Ureter (tissue), 1 donor: ENCODE data around the gene ZBTB22. TPM values are rescaled to one million over a fixed set of nuclear protein-coding genes. Genes with fewer than 3 reads are reported as not detected.
"Not testable (repeated sequence)": the region's sequence is repeated elsewhere in the genome, so short reads cannot be mapped to it uniquely, and the experiment has no call there.

Experiments used
- DNase-seq: peaks from one replicate; pipeline ENCODE4 v3.0.0-alpha.2; 2020; ENCODE audit warnings: low spot score
- total RNA-seq: library from RNA; stranded (reverse); gene quantifications from one replicate; pipeline ENCODE4 v1.2.4, GENCODE V29; 2023
- donor health status: DM: yes; HTN: yes; CAD: no.

The ZBTB22 gene
- total RNA-seq, 1 donor from 2014 or later = 24.2 TPM

DNA sequence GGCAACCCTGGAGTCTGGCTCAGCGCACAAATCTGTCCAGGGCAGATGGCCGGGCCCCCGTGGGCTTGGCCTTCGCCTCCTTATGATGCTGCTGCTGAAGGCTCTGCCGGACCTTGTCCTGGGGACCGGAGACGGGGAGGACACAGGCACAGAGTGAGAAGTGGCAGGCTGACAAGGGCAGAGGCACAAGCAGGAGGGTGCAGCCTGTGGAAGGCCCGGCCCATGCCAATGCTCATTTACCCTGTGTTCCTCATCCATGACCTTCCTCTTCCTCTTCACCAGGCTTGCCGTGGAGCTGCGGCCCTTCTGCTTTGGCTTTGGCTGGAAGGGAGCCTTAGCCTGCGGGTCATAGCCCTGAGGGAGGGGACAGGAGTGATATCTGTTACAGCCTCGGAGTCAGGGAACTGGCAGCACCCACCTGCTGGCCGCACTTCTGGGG is 38.3 kb downstream of the ZBTB22 start:
- DNase-seq = no peak

DNA sequence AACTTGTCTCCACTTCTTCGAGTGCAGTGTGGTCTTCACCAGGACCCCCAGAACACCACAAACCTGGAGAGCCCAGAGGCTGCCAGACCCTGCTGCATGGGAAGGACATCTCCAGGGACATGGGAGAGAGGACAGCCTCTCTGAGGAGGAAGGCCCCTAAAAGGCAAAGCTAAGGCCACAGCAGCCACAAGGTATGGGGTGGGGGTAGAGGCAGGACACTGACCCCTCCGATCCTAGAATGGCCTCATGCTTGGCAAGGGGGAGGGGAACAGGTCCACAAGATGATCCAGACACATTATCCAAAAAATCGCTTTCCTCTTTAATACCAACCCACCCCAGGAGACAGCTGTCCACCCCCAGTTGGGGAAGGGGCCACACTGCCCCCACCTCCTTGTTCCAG is 38.7 kb downstream of the ZBTB22 start:
- no peak for DNase-seq

DNA sequence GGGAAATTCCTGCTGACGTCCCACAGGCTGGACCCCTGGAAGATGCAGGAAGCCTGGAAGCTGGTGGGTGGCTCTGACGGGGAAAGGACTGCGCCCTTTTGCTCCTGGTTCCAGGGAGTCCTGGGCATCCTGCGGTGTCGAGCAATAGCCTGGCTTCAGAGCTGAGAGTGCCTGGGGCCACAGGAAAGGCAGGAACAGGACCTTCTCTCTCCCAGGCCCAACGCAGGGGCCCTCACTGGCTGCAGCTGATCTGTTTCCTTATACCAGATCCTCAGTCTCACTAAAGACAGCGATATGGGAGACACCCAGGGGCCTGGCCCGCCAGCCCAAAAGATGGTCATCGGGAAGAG is 39.2 kb downstream of the ZBTB22 start:
- no peak for DNase-seq

DNA sequence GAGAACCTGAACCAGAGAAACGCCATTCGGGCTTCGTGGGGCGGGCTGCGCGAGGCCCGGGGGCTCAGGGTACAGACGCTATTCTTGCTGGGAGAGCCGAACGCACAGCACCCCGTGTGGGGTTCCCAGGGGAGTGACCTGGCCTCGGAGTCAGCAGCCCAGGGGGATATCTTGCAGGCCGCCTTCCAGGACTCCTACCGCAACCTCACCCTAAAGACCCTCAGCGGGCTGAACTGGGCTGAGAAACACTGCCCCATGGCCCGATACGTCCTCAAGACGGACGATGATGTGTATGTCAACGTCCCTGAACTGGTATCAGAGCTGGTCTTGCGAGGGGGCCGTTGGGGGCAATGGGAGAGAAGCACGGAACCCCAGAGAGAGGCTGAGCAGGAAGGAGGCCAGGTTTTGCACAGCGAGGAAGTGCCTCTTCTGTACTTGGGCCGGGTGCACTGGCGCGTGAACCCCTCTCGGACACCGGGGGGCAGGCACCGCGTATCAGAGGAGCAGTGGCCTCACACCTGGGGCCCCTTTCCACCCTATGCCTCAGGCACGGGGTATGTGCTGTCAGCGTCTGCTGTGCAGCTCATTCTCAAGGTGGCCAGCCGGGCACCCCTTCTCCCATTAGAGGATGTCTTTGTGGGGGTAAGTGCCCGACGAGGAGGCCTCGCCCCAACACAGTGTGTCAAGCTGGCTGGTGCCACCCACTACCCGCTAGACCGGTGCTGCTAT is 39.7 kb downstream of the ZBTB22 start:
- DNase-seq = no peak

DNA sequence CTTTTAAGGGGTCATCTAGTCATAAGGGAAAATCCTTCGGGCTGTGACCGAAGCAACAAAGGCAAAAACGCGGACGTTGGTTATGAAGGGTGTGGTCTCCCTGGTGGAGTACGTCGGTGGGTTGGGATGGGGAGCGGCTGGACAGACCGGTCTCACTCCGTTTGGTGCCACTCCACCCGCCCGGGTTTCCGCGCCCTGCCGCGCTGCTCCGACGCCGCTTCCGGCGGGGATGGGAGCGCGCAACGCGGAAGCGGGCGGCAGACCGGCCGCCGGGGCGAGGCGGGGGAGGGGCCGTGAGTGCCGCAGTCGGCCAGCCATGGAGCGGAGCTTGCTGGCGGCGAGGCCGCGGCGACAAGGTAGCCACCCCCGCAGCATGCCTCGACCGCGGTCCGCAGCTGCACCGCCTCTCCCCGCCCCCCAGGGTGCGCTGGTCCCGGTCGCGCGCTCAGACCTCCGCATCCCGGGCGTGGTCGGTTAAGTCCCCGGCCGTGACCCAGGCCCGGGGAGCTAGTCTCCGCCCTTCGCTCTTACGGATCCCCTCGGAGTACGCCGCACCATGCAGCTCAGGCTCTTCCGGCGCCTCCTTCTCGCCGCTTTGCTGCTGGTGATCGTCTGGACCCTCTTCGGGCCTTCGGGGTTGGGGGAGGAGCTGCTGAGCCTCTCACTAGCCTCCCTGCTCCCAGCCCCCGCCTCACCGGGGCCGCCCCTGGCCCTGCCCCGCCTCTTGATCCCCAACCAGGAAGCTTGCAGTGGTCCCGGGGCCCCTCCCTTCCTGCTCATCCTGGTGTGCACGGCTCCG is 40.5 kb downstream of the ZBTB22 start, which contains the start of gene B3GALT4:
TSS of gene B3GALT4 (plus strand) at position 260 of the 799 bp plus-strand sequence. CDS start at position 557, 297 bp downstream.
- DNase-seq = peak; percentile 90

DNA sequence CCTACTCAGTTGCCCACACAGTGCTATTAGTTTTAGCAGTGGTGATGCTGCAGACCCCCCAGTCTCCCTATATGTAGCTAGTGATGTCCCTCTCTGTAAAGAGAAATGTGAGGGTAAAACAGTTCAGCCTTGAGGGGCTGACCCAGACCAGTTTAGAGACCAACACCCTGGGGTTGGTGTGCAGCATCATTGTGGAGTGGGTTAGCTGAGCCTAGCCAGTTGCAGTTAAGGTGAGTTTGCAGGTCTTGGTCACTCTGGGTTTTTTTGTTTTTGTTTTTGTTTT is 41.0 kb downstream of the ZBTB22 start:
- DNase-seq = no peak

DNA sequence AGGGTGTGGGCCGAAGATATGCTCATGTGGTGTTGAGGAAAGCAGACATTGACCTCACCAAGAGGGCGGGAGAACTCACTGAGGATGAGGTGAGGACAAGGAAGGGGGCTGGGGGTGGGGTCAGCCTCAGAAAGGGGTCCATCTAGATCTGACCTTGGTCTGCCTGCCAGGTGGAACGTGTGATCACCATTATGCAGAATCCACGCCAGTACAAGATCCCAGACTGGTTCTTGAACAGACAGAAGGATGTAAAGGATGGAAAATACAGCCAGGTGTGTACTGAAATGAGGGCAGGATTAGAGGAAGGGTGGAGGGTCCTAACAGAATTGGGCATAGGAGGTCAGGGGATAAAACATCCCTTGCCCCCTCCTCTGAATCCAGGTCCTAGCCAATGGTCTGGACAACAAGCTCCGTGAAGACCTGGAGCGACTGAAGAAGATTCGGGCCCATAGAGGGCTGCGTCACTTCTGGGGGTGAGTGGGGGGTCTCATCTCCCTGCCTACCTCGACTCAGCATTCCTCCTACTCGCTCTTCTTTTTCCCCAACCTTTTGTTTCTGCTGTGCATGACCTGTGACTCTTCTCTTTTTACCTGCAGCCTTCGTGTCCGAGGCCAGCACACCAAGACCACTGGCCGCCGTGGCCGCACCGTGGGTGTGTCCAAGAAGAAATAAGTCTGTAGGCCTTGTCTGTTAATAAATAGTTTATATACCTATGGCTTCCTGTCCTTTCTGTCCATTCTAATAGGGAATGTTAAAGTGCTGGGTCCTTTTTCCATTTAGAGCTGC is 41.6 kb downstream of the ZBTB22 start:
- not testable (repeated sequence) for DNase-seq

DNA sequence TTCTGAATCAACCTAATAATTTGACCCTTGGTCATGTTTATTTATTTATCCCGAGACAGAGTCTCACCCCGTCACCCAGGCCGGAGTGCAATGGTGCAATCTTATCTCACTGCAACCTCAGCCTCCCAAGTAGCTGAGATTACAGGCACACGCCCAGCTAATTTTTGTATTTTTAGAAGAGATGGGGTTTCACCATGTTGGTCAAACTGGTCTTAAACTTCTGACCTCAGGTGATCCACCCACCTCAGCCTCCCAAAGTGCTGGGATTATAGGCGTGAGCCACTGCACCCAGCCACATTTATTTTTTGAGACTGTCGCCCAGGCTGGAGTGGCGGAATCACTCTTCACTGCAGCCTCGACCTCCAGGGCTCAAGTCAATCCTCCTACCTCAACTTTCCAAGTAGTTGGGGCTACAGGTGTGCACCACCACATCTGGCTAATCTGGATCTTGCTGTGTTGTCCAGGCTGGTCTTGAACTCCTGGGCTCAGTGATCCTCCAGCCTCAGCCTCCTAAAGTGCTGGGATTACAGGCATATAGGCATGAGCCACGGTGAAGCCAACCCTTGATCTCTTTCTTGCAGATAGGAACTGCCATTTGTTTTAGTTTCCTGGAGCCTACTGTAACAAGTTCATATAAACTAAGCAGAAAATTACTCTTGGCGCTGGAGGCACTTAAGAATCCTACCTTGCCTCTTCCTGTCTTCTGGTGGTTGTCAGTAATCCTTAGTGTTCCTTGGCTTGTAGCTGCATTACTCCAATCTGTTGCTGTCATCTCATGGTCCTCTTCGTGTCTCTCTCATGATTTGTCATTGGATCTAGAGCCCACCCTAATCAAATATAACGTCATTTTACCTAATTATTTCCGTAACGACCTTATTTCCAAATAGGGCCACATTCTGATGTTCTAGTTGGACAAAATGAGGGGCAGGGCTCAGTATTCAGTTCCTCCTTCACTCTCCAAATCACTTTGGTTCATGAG is 43.3 kb downstream of the ZBTB22 start:
- no peak for DNase-seq

DNA sequence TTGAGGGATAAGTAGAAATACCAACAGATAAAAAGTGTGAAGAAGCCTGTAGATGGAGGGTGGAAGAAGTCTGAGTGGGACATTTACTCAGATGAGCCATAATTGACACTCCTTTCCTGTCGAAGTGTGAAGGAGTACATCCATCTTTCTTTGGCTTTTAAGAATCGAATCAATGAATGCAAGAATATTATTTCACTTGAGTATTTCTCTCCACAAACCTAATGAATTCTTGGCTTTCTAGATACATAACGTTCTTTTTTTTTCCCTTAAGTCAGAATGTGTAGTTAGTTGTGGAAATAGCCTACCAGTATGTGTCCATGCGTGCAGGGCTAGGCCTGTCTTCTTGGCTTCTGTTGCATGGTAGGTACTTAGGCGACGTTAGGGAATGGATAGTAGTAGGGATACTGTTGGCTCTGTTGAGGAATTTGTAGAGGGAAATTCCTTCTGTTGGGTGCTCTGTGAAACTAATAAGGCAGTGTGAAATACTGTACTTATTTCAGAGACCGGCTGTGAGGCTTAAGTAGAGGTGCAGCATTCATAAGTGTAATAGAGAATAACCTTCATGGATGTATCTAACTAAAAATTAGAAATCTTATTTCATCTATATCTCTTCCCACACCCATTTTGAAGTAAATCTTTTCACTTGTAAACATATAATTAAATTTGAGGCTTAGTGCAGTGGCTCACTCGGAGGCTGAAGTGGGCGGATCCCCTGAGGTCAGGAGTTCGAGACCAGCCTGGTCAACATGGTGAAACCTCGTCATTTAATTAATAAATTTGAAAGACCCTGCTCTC is 44.2 kb downstream of the ZBTB22 start:
- no peak for DNase-seq

DNA sequence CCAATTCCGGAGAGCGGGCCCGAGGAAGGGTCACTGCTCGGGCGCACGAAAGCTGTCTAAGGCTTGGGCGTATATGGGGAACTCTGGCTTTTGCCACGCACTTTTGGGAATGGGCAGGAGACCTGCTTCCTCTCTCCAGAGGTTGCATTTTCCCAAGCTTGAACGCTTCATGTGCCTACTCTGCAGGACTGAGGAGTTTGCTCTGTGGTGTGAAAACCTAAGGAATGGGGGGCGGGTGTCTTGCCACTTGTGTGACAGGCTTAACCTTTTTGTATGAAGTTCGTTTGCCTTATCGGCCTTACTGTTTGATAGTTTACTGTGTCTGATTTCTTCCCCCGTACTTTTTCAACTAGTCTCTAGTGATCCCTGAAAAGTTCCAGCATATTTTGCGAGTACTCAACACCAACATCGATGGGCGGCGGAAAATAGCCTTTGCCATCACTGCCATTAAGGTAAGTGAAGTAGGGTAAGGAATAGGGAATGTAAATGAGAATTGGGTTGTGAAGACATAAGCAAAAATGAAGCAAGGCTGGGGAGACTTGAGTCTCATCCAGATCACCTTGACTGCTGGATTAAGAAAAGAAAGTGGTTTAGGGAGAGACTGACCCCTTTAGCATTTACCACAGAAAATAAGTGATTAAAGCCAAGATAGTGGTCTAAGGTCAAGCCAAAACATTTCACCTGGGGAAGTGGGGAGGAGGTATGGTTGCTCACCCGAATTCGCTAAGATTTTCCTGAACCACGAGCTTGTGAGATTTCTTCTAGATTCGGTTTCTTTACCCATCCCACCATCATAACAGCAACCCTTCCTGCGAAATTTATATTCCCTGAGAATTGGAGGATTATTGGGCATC is 45.0 kb downstream of the ZBTB22 start:
- DNase-seq = no peak

DNA sequence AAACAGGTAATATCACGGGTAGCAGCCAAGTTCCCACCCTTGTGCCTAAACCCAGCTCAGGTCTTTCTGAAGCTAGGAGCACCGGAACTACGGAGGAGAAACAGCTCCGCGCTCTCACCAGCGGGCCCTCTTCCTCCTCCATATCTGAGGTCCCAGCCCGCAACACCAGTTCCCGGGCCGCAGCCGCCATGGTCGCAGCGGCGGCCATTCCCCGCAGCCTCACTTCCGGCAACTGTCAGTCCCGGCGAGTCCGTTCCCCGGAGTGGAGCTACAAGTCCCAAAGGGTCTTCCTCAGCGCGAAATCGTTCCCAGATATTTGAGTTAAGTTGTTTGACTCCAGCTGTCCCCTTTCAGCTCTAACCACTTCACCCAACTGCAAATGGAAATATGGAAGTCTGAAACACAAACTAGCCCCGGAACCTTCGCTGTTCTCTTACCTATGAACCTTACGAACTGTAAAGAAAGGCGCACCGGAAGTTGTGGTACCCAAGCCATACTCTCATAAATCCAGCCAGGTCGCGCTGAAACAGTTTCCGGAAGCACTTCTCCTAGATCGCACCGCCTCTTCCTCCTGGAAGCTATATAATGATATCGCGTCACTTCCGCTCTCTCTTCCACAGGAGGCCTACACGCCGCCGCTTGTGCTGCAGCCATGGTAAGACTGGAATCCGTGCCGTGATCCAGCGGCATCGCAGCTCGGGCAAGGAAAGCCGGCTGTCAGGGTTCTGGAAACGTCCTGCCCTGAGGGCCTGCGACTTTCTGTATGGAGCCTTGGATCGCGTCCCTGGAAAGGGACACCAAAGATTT is 45.9 kb downstream of the ZBTB22 start, which contains the start of the genes RPS18 and VPS52:
TSS of gene RPS18 (plus strand) at position 608 of the 807 bp plus-strand sequence. CDS start at position 653, 45 bp downstream.
TSS of gene VPS52 (minus strand) at position 409 of the 807 bp plus-strand sequence. CDS start at position 208, 201 bp downstream.
- DNase-seq = peak; percentile 97

DNA sequence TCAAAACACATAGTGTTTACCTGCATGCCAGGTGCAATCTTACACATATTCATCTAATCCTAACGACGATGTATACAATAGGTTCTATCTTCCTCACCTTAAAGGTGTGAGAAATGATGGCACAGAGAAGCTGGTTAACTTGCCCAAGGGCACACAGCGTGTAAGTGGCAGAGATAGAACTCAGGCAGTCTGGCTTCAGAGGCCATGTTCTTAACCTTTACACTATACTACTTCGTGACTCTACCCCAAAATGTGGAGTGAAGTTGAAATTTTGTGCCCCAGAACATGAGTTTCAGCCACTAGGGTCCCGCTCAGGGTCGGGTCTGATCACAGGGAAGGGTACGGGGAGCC is 46.5 kb downstream of the ZBTB22 start:
- no peak for DNase-seq

Other genes starting within 250 kb of the ZBTB22 start
- 145 TPM for gene HLA-DPA1, start 244.1 kb downstream of the ZBTB22 start, total RNA-seq
- gene HLA-DPB1, start 241.8 kb downstream of the ZBTB22 start, total RNA-seq = 82.5 TPM
- 0.96 TPM for gene COL11A2, start 125.3 kb downstream of the ZBTB22 start, total RNA-seq
- 50.8 TPM for gene RXRB, start 117.1 kb downstream of the ZBTB22 start, total RNA-seq
- 60.7 TPM for gene SLC39A7, start 116.9 kb downstream of the ZBTB22 start, total RNA-seq
- gene HSD17B8, start 113.1 kb downstream of the ZBTB22 start, total RNA-seq = 28.6 TPM
- 50.6 TPM for gene RING1, start 109.2 kb downstream of the ZBTB22 start, total RNA-seq
- gene VPS52, start 45.9 kb downstream of the ZBTB22 start, total RNA-seq = 80.8 TPM
- 3,074 TPM for gene RPS18, start 45.7 kb downstream of the ZBTB22 start, total RNA-seq
- gene B3GALT4, start 40.6 kb downstream of the ZBTB22 start, total RNA-seq = 20.2 TPM
- 53.8 TPM for gene WDR46, start 28.5 kb downstream of the ZBTB22 start, total RNA-seq
- 49.9 TPM for gene PFDN6, start 28.1 kb downstream of the ZBTB22 start, total RNA-seq
- gene RGL2, start 18.8 kb downstream of the ZBTB22 start, total RNA-seq = 163 TPM
- gene TAPBP, start 3.7 kb downstream of the ZBTB22 start, total RNA-seq = 132 TPM
- 28.8 TPM for gene DAXX, start 5.2 kb upstream of the ZBTB22 start, total RNA-seq
- 1.0 TPM for gene KIFC1, start 74.1 kb upstream of the ZBTB22 start, total RNA-seq
- gene PHF1, start 93.3 kb upstream of the ZBTB22 start, total RNA-seq = 58.8 TPM
- gene CUTA, start 100.4 kb upstream of the ZBTB22 start, total RNA-seq = 157 TPM
- gene SYNGAP1, start 102.3 kb upstream of the ZBTB22 start, total RNA-seq = 32.6 TPM
- 11.1 TPM for gene ZBTB9, start 136.8 kb upstream of the ZBTB22 start, total RNA-seq